Measurements from ENCODE around the gene FCMR. TPM values are rescaled to one million over a fixed set of nuclear protein-coding genes. Genes with fewer than 3 reads are reported as not detected.

FCMR gene
- total and polyA plus RNA-seq, 2 donors from 2014 or later, result 1.3 to 16.7 TPM

DNA sequence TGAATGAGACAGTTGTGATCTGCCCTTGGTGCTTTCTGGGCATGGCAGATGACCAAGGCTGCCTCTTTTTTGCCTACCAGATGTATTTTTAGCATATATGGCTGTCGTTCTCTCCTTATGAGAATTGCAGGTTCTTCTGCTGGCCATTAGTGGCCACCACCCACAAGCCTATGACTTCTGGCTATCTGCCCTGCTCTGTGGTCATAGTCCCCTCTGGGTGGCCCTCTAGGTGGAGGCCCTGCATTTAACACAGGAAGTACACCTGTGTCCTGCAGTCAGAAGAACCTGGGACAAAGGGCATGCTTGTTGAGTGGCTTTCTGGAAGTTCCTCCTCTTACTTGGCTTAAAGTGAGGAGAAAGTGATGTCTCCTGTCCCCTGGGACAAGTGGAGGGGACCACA, 42.0 kb upstream of the FCMR start:
- no peaks in the 10 kb centered on the region for H3K27me3 ChIP-seq (ENCODE audit: control insufficient read depth, insufficient read depth, low read length)
- TF ChIP-seq, protein P1, sequence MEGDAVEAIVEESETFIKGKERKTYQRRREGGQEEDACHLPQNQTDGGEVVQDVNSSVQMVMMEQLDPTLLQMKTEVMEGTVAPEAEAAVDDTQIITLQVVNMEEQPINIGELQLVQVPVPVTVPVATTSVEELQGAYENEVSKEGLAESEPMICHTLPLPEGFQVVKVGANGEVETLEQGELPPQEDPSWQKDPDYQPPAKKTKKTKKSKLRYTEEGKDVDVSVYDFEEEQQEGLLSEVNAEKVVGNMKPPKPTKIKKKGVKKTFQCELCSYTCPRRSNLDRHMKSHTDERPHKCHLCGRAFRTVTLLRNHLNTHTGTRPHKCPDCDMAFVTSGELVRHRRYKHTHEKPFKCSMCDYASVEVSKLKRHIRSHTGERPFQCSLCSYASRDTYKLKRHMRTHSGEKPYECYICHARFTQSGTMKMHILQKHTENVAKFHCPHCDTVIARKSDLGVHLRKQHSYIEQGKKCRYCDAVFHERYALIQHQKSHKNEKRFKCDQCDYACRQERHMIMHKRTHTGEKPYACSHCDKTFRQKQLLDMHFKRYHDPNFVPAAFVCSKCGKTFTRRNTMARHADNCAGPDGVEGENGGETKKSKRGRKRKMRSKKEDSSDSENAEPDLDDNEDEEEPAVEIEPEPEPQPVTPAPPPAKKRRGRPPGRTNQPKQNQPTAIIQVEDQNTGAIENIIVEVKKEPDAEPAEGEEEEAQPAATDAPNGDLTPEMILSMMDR (IDR thresholded peaks at IDR 0.05; ENCODE audit: borderline replicate concordance, extremely low read depth, insufficient read depth), result no peak
- intact Hi-C loops (cut with DNase I), result no loop called here
- no peak overlapping the region for H3K9ac ChIP-seq (ENCODE audit: low read length in 3 of 3)
- no peak overlapping the region for H3K27ac ChIP-seq (ENCODE audit: low read depth in 2 of 2, low read length in 2 of 2)
- no peak for DNase-seq
- no peaks in the 10 kb centered on the region for H3K9me3 ChIP-seq (ENCODE audit: control insufficient read depth in 2 of 3, insufficient read depth in 1 of 3, low read length in 3 of 3)
- peaks cover 0 to 11% (median 9%) of the 10 kb centered on the region in 3 donors for H3K4me1 ChIP-seq (ENCODE audit: control insufficient read depth in 2 of 3, insufficient read depth in 2 of 3, low read depth in 1 of 3, low read length in 3 of 3)
- H3K36me3 ChIP-seq (ENCODE audit: control insufficient read depth in 2 of 3, insufficient read depth in 3 of 3, low read length in 3 of 3), result peaks cover 0 to 2% (median 0%) of the 10 kb centered on the region in 3 donors
- no peak for FAIRE-seq
- H3K4me3 ChIP-seq (ENCODE audit: low read length in 3 of 3), result no peak overlapping the region

DNA sequence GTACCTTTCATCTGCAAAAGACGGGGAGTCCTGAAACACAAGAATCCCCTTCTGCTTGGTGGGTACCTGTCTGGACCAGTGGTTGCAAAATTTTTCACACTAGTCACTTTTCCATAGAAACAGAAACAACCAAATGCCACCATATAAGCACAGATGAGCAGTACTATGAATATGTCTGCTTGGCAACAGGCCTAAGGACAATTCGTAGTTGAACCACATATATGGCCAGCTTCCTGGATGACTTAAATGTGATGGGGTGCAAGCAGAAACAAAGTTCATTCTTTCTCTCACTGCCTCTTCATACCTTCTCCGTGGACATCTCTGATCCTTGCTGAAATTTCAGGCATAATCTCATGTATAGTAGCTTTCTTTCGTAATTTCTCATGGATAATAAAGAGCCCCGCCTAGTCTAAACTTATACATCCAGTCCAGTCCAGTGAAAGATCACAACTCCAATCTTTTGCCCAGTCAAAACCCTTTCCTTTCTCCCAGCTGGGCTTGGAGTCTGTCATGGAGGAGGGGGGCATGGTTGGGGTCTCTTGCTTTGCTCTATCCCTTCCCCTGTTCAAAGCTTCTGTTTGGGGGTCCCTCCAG, 41.5 kb upstream of the FCMR start:
- intact Hi-C loops (cut with DNase I), result no loop called here
- TF ChIP-seq, protein P1 (IDR thresholded peaks at IDR 0.05; ENCODE audit: borderline replicate concordance, extremely low read depth, insufficient read depth), result no peak
- Histone ChIP-seq H3K27ac (ENCODE audit: low read depth in 2 of 2, low read length in 2 of 2) (no peak overlapping the region), H3K27me3 (ENCODE audit: control insufficient read depth, insufficient read depth, low read length) (no peaks in the 10 kb centered on the region), H3K4me1 (ENCODE audit: control insufficient read depth in 2 of 3, insufficient read depth in 2 of 3, low read depth in 1 of 3, low read length in 3 of 3) (peaks cover 0 to 9% (median 8%) of the 10 kb centered on the region in 3 donors), H3K4me3 (ENCODE audit: low read length in 3 of 3) (no peak overlapping the region), H3K36me3 (ENCODE audit: control insufficient read depth in 2 of 3, insufficient read depth in 3 of 3, low read length in 3 of 3) (peaks cover 0 to 2% (median 0%) of the 10 kb centered on the region in 3 donors), H3K9me3 (ENCODE audit: control insufficient read depth in 2 of 3, insufficient read depth in 1 of 3, low read length in 3 of 3) (no peaks in the 10 kb centered on the region), H3K9ac (ENCODE audit: low read length in 3 of 3) (no peak overlapping the region)
- DNase-seq (no peak), FAIRE-seq (no peak)

DNA sequence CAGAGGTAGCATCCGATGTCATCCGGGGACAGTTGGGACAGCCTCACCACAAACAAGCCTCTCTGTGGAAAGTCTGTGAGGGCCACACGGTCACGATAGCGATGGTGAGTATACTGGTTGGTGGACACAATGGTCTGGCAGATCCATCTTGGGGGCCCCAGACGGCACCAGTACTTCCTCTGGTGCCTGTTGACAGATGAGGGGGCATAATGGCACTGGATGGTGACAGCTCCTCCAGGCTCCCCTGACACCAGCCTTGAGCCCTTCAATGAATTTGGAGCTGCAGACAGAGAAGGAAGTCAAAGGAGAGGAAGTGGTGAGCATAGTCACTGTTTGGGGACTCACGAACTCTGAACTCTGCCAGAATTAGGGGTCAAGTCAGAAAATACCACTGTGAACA, 40.5 kb upstream of the FCMR start:
- TF ChIP-seq, protein P1 (IDR thresholded peaks at IDR 0.05; ENCODE audit: borderline replicate concordance, extremely low read depth, insufficient read depth), result no peak
- H3K9me3 ChIP-seq (ENCODE audit: control insufficient read depth in 2 of 3, insufficient read depth in 1 of 3, low read length in 3 of 3), result no peaks in the 10 kb centered on the region
- no peak overlapping the region for H3K9ac ChIP-seq (ENCODE audit: low read length in 3 of 3)
- no peak overlapping the region for H3K27ac ChIP-seq (ENCODE audit: low read depth in 2 of 2, low read length in 2 of 2)
- H3K27me3 ChIP-seq (ENCODE audit: control insufficient read depth, insufficient read depth, low read length), result no peaks in the 10 kb centered on the region
- intact Hi-C loops (cut with DNase I), result no loop called here
- FAIRE-seq, result no peak
- peaks cover 0 to 9% (median 6%) of the 10 kb centered on the region in 3 donors for H3K4me1 ChIP-seq (ENCODE audit: control insufficient read depth in 2 of 3, insufficient read depth in 2 of 3, low read depth in 1 of 3, low read length in 3 of 3)
- no peak for DNase-seq
- peaks cover 0 to 2% (median 0%) of the 10 kb centered on the region in 3 donors for H3K36me3 ChIP-seq (ENCODE audit: control insufficient read depth in 2 of 3, insufficient read depth in 3 of 3, low read length in 3 of 3)
- H3K4me3 ChIP-seq (ENCODE audit: low read length in 3 of 3), result no peak overlapping the region

DNA sequence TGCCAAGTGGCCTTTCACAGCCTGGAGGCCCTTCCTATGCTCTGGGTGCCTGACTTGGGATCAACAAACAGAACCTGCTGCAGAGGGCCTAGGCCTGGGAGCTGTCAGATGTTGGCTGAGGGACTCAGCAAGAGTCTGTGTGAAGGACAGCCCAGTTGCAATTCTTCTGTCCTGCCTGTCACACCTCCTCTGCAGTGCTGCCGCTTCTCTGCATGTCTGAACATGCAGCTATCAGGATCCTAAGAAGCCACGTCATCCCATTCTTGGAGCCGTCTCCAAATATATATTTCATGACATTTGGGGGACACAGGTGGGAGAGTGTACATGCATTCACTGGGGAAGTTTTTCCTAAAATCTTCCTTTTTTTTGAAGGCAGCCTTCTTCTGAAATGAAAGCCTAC, 39.9 kb upstream of the FCMR start:
- no peak overlapping the region for H3K27ac ChIP-seq (ENCODE audit: low read depth in 2 of 2, low read length in 2 of 2)
- H3K4me1 ChIP-seq (ENCODE audit: control insufficient read depth in 2 of 3, insufficient read depth in 2 of 3, low read depth in 1 of 3, low read length in 3 of 3), result peaks cover 0 to 3% (median 1%) of the 10 kb centered on the region in 3 donors
- H3K36me3 ChIP-seq (ENCODE audit: control insufficient read depth in 2 of 3, insufficient read depth in 3 of 3, low read length in 3 of 3), result peaks cover 0 to 2% (median 0%) of the 10 kb centered on the region in 3 donors
- no peak for DNase-seq
- H3K27me3 ChIP-seq (ENCODE audit: control insufficient read depth, insufficient read depth, low read length), result no peaks in the 10 kb centered on the region
- TF ChIP-seq, protein P1 (IDR thresholded peaks at IDR 0.05; ENCODE audit: borderline replicate concordance, extremely low read depth, insufficient read depth), result no peak
- no peaks in the 10 kb centered on the region for H3K9me3 ChIP-seq (ENCODE audit: control insufficient read depth in 2 of 3, insufficient read depth in 1 of 3, low read length in 3 of 3)
- no peak overlapping the region for H3K4me3 ChIP-seq (ENCODE audit: low read length in 3 of 3)
- FAIRE-seq, result no peak
- intact Hi-C loops (cut with DNase I), result no loop called here
- no peak overlapping the region for H3K9ac ChIP-seq (ENCODE audit: low read length in 3 of 3)
